NCI-H1417 treated with DMSO at 0.1 percent for 48 hours (cell line): ENCODE data around the gene SPECC1.
"Not testable (repeated sequence)": the region's sequence is repeated elsewhere in the genome, so short reads cannot be mapped to it uniquely, and the experiment has no call there.

Source experiments
- DNase-seq: peaks from one replicate; lab custom pipeline; 2025; lab: John Stamatoyannopoulos, UW

The SPECC1 gene

GRCh38 chr17:20010099-20010863 lies 1.1 kb downstream of the SPECC1 start:
- DNase-seq: no peak

- no peak for DNase-seq
These were observed 1.8 kb downstream of the SPECC1 start for GRCh38 chr17:20010936-20011335.

DNA sequence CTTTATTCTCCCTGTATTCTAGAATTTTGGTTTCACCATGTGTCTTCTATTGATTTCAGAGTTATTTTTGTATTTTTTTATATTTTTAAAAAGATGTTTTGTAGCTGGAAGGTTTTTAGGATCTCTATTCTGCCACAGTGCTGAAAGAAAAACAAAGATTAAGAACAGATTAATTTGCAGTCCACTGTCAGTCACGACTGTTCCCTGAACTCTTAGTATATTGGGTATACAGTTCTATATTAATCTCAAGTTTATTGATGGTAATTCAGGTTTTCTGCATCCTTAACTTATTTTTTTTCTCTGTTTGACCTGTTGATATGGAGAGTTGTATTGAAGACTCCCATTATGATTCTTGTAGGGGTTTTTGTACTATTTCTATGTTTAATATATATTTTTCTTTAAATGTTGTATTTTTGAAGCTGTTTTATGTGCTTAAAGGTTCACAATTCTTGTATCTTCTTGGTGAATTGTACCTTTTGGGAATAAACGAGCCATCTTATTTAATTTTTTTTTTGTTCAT lies 2.9 kb downstream of the SPECC1 start:
- no peak for DNase-seq

- not testable (repeated sequence) for DNase-seq
These were observed 7.4 kb downstream of the SPECC1 start for GRCh38 chr17:20016475-20016992.

GRCh38 chr17:20022701-20023100 lies 13.5 kb downstream of the SPECC1 start:
- DNase-seq: no peak

GRCh38 chr17:20026960-20027359 lies 17.8 kb downstream of the SPECC1 start:
- DNase-seq: no peak

- DNase-seq: no peak
These were observed 19.3 kb downstream of the SPECC1 start for GRCh38 chr17:20028443-20028842.

DNA sequence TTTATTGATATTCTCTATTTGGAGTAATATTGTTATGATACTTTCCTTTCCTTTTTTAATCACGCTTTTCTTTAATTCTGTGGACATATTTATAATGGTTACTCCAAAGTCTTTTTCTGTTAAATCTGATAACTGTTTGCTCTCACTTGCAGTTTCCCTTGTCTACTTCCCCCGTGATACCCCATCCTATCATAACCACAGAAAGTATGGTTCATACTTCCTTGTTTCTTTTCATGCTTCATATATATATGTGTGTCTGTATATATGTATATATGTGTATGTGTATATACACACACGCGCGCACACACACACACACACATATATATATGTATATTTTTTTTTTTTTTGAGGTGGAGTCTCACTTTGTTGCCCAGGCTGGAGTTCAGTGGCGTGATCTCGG lies 23.5 kb downstream of the SPECC1 start:
- no peak for DNase-seq

GRCh38 chr17:20033415-20033814 lies 24.3 kb downstream of the SPECC1 start:
- DNase-seq: no peak

- DNase-seq: no peak
These were observed 26.3 kb downstream of the SPECC1 start for GRCh38 chr17:20035501-20035900.

- DNase-seq: not testable (repeated sequence)
These were observed 28.1 kb downstream of the SPECC1 start for GRCh38 chr17:20037286-20037685.

GRCh38 chr17:20039037-20039436 lies 29.9 kb downstream of the SPECC1 start:
- no peak for DNase-seq

DNA sequence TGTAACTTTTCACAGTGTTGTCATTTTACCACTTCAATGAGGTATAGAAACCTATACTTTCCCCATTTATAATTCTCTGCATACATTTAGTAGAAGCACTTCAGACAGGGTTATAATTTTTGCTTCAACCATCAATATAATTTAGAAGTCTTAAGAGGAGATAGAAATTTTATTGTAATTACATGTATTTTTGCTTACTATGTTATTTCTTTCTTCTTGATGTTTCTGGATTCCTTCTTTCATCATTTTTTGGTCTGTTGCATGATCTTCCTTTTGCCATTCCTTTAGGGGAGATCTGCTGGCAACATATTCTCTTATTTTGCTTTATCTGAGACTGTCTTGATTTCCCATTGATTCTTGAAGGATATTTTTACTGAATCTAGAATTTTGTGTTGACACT lies 31.1 kb downstream of the SPECC1 start:
- DNase-seq: no peak

- DNase-seq: no peak
These were observed 33.9 kb downstream of the SPECC1 start for GRCh38 chr17:20043021-20043420.

GRCh38 chr17:20045476-20045875 lies 36.3 kb downstream of the SPECC1 start:
- no peak for DNase-seq

DNA sequence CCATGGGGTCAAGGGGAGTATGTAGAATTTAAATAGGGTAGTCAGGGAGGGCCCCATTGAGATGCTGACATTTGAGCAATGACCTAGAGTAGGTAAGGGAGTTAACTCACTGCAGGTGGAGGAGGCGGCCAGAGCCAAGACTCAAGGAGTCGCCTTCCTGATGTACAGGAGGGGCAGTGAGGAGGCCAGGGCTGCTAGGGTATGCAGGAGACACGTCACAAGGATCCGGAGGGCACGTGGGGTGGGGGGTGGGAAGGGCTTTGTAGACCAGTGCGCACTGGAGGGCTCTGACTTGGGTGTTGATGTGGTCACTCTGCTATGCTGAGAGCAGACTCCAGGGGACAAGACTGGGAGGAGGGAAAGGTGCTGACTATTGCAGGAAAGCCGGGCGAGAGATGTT lies 37.5 kb downstream of the SPECC1 start:
- DNase-seq: no peak

- no peak for DNase-seq
These were observed 42.5 kb downstream of the SPECC1 start for GRCh38 chr17:20051624-20052023.

- DNase-seq: no peak
These were observed 44.3 kb downstream of the SPECC1 start for GRCh38 chr17:20053361-20053964.

DNA sequence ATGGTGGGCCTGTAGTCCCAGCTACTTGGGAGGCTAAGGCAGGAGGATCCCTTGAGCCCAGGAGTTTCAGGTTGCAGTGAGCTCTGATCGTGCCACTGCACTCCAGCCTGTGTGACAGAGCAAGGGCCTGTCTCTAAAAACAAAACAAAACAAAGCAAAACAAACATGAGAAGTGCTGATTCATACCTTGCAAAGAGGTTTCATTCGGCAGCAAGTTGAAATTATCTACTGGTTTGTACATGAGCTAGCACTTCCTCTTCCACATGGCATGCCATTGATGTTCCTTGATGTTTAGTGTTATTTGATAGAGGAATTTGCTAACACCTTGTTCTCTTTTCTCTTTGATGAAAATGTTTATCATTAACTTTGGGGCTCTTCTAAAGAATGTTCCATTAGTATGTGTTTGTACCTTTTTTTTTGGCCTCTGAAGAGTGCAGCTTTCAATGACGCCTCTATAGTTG lies 50.6 kb downstream of the SPECC1 start:
- DNase-seq: no peak

GRCh38 chr17:20063665-20064648 lies 54.8 kb downstream of the SPECC1 start:
- DNase-seq: no peak

- no peak for DNase-seq
These were observed 57.1 kb downstream of the SPECC1 start for GRCh38 chr17:20066253-20066652.

DNA sequence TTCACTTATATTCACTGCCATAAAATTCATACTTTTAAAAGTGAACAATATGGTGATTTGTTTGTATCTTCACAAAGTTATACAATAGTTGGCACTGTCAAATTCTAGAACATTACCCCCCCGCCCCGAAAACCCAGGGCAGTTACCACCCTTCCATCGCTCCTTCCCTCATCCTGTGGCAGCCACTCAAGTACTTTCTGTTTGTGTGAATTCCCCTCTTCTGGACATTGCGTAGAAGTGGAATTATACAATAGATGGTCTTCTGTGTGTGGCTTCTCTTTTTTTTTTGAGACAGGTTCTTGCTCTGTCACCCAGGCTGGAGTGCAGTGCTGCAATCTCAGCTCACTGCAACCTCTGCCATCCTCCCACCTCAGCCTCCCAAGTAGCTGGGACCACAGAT lies 58.6 kb downstream of the SPECC1 start:
- no peak for DNase-seq
